ENCODE measurements around the gene LSS. TPM values are rescaled to one million over a fixed set of nuclear protein-coding genes. Genes with fewer than 3 reads are reported as not detected.

LSS gene
- total and polyA plus RNA-seq, 4 donors, result 9.3 to 85.2 (median 56.1) TPM

DNA sequence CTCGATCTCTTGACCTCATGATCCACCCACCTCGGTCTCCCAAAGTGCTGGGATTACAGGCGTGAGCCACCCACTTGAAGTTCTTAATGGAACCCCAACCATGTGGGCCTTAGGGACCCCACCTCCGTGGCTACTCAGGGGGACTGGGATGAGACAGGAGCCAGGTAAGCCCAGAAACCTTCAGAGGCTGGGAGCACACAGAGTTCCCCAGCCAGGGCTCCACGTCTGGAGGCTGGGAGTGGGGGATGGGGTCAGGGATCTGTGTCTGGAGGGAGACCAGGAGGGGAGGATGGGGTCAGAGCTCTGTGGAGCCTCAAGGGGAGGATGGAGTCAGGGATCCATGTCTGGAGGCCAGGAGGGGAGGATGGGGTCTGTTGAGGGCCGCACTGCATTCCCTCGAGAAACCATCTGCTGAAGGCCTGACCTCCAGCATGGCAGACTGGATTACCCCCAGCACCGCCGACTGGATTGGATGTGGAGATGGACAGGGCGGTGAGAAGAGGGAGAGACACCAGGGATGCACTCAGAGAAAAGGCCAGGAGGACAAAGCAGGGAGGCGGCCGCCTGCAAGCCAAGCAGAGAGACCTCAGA is 71.1 kb downstream of the LSS start:
- intact Hi-C loops (cut with DNase I), result loop anchor here in 1 of 2 donors (5.0 kb wide), 1 partner anchor 50 kb away; no protein-coding TSS in a partner anchor
- Histone ChIP-seq H3K27me3 (ENCODE audit: control insufficient read depth in 1 of 2, insufficient read depth in 2 of 2, low read length in 1 of 2) (no peaks in the 10 kb centered on the region), H3K4me1 (ENCODE audit: control insufficient read depth in 1 of 2, insufficient read depth in 2 of 2, low read length in 2 of 2) (no peaks in the 10 kb centered on the region), H3K4me3 (ENCODE audit: low read length in 2 of 2) (no peak overlapping the region), H3K36me3 (ENCODE audit: control insufficient read depth in 1 of 2, insufficient read depth in 2 of 2, low read length in 1 of 2) (no peaks in the 10 kb centered on the region), H3K9me3 (ENCODE audit: control insufficient read depth, low read length) (no peaks in the 10 kb centered on the region), H3K27ac (ENCODE audit: low read depth in 1 of 2, low read length in 2 of 2) (no peak overlapping the region)
- DNase-seq (peak in 1 of 2 donors; percentile 36), ATAC-seq (ENCODE audit: low FRiP score) (no peak)
- WGBS, 2 donors, result 85 to 91% methylated on average over 11 to 12 of the region's 12 CpGs

DNA sequence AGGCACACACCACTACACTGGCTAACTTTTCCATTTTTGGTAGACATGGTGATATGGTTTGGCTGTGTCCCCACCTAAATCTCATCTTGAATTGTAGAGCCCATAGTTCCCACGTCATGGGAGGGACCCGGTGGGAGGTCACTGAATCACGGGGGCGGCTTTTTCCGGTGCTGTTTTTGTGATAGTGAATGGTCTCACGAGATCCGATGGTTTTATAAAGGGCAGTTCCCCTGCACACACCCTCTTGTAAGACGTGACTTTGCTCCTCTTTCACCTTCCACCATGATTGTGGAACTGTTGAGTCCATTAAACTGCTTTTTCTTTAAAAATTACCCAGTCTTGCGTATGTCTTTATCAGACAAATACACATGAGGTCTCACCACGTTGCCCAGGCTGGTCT is 71.9 kb downstream of the LSS start:
- DNase-seq, result peak in 1 of 2 donors; percentile 26
- no peaks in the 10 kb centered on the region for H3K27me3 ChIP-seq (ENCODE audit: control insufficient read depth in 1 of 2, insufficient read depth in 2 of 2, low read length in 1 of 2)
- H3K4me3 ChIP-seq (ENCODE audit: low read length in 2 of 2), result no peak overlapping the region
- intact Hi-C loops (cut with DNase I), result loop anchor here in 1 of 2 donors (5.0 kb wide), 1 partner anchor 51 kb away; no protein-coding TSS in a partner anchor
- H3K4me1 ChIP-seq (ENCODE audit: control insufficient read depth in 1 of 2, insufficient read depth in 2 of 2, low read length in 2 of 2), result no peaks in the 10 kb centered on the region
- WGBS, 2 donors, result 76 to 82% methylated on average over 10 of the region's 10 CpGs
- no peak overlapping the region for H3K27ac ChIP-seq (ENCODE audit: low read depth in 1 of 2, low read length in 2 of 2)
- no peaks in the 10 kb centered on the region for H3K9me3 ChIP-seq (ENCODE audit: control insufficient read depth, low read length)
- ATAC-seq (ENCODE audit: low FRiP score), result no peak
- H3K36me3 ChIP-seq (ENCODE audit: control insufficient read depth in 1 of 2, insufficient read depth in 2 of 2, low read length in 1 of 2), result no peaks in the 10 kb centered on the region

DNA sequence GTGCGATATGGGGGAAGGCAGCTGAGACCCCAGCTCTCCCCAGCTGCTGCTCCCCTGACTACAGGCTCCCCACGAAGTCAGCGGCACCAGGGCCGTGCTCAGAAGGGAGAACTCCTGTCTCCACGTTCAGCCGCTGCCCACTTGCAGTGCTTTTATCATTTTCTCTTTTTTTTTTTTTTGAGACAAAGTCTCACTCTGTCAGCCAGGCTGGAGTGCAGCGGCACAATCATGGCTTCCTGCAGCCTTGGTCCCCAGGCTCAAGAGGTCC is 72.3 kb downstream of the LSS start:
- H3K4me1 ChIP-seq (ENCODE audit: control insufficient read depth in 1 of 2, insufficient read depth in 2 of 2, low read length in 2 of 2), result no peaks in the 10 kb centered on the region
- DNase-seq, result peak; percentile 38 to 62
- H3K36me3 ChIP-seq (ENCODE audit: control insufficient read depth in 1 of 2, insufficient read depth in 2 of 2, low read length in 1 of 2), result no peaks in the 10 kb centered on the region
- WGBS, 2 donors, result 88 to 92% methylated on average over 7 of the region's 7 CpGs
- no peaks in the 10 kb centered on the region for H3K27me3 ChIP-seq (ENCODE audit: control insufficient read depth in 1 of 2, insufficient read depth in 2 of 2, low read length in 1 of 2)
- H3K9me3 ChIP-seq (ENCODE audit: control insufficient read depth, low read length), result no peaks in the 10 kb centered on the region
- no peak overlapping the region for H3K27ac ChIP-seq (ENCODE audit: low read depth in 1 of 2, low read length in 2 of 2)
- no peak for ATAC-seq (ENCODE audit: low FRiP score)
- intact Hi-C loops (cut with DNase I), result loop anchor here in 1 of 2 donors (5.0 kb wide), 1 partner anchor 51 kb away; no protein-coding TSS in a partner anchor
- no peak overlapping the region for H3K4me3 ChIP-seq (ENCODE audit: low read length in 2 of 2)

DNA sequence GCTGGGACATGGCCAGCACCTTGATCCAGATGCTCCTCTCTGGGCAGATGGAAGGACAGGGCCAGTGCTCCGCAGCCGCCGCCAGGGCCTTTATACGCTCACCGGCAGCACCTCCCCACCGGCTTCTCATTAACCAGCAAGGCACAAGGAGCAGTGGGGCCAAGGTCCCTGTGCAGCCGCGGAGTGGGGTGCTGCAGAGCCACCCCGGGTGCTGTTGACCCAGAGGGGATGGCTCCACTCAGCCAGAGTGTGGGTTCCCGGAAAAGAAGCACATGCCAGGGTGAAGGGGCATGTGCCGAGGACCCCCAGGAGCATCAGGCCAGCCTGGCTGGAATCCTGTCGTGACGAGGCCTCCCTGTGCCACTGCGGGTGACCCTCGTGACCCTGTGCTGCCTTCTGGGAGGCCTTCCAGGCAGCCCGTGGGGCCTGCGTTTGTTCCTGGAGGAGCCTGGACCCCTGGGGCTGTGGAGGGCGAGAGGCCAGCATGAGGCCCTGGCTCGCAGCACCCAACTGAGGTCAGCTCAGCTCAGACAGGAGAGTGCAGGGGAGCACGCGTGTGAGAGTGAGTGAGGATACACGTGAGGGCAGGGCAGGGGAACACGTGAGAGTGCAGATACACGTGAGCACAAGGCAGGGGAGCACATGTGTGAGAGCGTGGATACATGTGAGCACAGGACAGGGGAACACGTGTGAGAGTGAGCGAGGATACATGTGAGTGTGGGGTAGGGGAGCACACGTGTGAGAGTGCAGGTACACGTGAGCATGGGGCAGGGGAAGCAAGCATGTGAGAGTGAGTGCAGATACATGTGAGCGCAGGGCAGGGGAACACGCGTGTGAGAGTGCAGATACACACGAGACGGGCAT is 72.8 kb downstream of the LSS start, which contains the start of gene FTCD:
FTCD (minus strand) TSS at position 66 of the 864 bp plus-strand sequence; CDS start at position 10, 56 bp downstream.
- H3K9me3 ChIP-seq (ENCODE audit: control insufficient read depth, low read length), result no peaks in the 10 kb centered on the region
- H3K4me3 ChIP-seq (ENCODE audit: low read length in 2 of 2), result no peak within 1 kb of the TSS
- H3K27ac ChIP-seq (ENCODE audit: low read depth in 1 of 2, low read length in 2 of 2), result no peak within 1 kb of the TSS
- WGBS, 2 donors, result 83 to 87% methylated on average over 34 of the region's 34 CpGs
- DNase-seq (peak; percentile 17 to 73), ATAC-seq (ENCODE audit: low FRiP score) (no peak)
- no peaks in the 10 kb centered on the region for H3K4me1 ChIP-seq (ENCODE audit: control insufficient read depth in 1 of 2, insufficient read depth in 2 of 2, low read length in 2 of 2)
- H3K36me3 ChIP-seq (ENCODE audit: control insufficient read depth in 1 of 2, insufficient read depth in 2 of 2, low read length in 1 of 2), result no peaks in the 10 kb centered on the region
- H3K27me3 ChIP-seq (ENCODE audit: control insufficient read depth in 1 of 2, insufficient read depth in 2 of 2, low read length in 1 of 2), result no peaks in the 10 kb centered on the region
- intact Hi-C loops (cut with DNase I), result loop anchor here in 1 of 2 donors (5.0 kb wide), 1 partner anchor 52 kb away; no protein-coding TSS in a partner anchor

DNA sequence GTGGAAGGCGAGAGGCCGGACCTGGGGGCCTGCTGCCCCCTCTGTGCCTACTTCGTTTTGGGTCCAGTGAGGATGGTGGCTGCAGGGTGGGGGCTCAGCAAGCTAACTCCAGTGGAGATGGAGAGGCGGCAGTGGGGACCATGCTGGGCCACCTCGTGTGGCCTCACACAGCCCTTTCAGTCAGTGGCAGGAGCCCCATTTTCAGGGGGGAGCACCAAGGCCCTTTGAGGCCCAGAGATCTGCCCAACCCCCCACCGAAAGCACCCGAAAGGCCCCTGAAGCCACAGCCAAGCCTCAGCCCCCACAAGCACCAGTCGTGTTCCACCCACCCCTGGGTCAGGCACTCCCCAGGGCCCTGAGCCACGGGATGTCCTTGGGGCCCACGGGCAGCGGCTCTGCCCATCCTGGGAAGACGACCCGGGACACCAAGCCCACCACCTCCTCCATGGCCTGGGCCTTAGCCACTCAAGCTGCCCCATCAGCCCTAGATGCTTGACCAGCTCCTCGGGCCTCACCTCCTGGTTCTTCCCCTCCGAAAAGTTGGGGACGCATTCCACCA is 73.5 kb downstream of the LSS start:
- Histone ChIP-seq H3K27ac (ENCODE audit: low read depth in 1 of 2, low read length in 2 of 2) (no peak overlapping the region), H3K9me3 (ENCODE audit: control insufficient read depth, low read length) (no peaks in the 10 kb centered on the region), H3K4me1 (ENCODE audit: control insufficient read depth in 1 of 2, insufficient read depth in 2 of 2, low read length in 2 of 2) (no peaks in the 10 kb centered on the region), H3K4me3 (ENCODE audit: low read length in 2 of 2) (no peak overlapping the region), H3K27me3 (ENCODE audit: control insufficient read depth in 1 of 2, insufficient read depth in 2 of 2, low read length in 1 of 2) (no peaks in the 10 kb centered on the region), H3K36me3 (ENCODE audit: control insufficient read depth in 1 of 2, insufficient read depth in 2 of 2, low read length in 1 of 2) (no peaks in the 10 kb centered on the region)
- peak; percentile 45 to 65 for DNase-seq
- WGBS, 2 donors, result 88 to 92% methylated on average over 16 of the region's 16 CpGs
- ATAC-seq (ENCODE audit: low FRiP score), result no peak
- intact Hi-C loops (cut with DNase I), result loop anchor here in 1 of 2 donors (5.0 kb wide), 1 partner anchor 52 kb away; no protein-coding TSS in a partner anchor

DNA sequence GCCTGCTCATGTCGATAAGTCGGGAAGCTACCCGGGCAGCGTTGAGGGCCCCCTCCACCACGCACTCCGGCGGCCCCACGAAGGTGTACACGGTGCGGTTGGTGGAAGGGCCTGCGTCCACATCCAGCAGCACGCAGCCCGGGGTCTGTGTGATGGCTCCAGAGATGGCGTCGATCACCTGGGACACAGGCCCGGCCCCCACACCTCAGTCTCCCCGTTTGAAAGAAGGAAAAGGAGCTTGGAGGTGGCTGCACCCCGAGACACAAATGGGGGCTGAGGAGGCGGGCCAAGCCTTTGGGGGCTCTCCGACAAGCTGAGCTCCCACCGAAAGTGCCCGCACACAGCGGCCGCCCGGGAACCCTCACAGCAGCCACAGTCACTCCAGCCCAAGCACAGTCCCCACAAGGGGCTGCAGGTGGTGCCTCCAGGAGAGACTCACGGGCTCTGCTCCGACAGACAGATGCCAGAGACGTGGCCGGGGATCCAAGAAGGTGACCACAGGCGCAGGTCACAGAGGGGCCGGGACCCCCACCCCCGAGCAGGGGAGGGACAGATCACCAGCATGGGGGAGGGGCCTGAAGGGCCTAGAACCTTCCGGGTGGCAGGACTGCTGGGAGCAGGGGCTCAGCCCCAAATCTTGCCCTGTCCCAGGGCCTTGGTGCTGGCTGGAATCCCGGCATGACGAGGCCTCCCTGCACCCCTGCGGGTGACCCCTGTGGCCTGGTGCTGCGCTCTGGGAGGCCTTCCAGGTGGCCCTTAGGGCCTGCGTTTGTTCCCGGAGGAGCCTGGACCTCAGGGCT is 74.2 kb downstream of the LSS start:
- 91 to 92% methylated on average over 39 of the region's 39 CpGs for WGBS, 2 donors
- H3K27ac ChIP-seq (ENCODE audit: low read depth in 1 of 2, low read length in 2 of 2), result no peak overlapping the region
- ATAC-seq (ENCODE audit: low FRiP score) (no peak), DNase-seq (peak; percentile 38 to 71)
- no peaks in the 10 kb centered on the region for H3K4me1 ChIP-seq (ENCODE audit: control insufficient read depth in 1 of 2, insufficient read depth in 2 of 2, low read length in 2 of 2)
- no peaks in the 10 kb centered on the region for H3K9me3 ChIP-seq (ENCODE audit: control insufficient read depth, low read length)
- H3K36me3 ChIP-seq (ENCODE audit: control insufficient read depth in 1 of 2, insufficient read depth in 2 of 2, low read length in 1 of 2), result no peaks in the 10 kb centered on the region
- H3K27me3 ChIP-seq (ENCODE audit: control insufficient read depth in 1 of 2, insufficient read depth in 2 of 2, low read length in 1 of 2), result no peaks in the 10 kb centered on the region
- intact Hi-C loops (cut with DNase I), result no loop called here
- H3K4me3 ChIP-seq (ENCODE audit: low read length in 2 of 2), result no peak overlapping the region

DNA sequence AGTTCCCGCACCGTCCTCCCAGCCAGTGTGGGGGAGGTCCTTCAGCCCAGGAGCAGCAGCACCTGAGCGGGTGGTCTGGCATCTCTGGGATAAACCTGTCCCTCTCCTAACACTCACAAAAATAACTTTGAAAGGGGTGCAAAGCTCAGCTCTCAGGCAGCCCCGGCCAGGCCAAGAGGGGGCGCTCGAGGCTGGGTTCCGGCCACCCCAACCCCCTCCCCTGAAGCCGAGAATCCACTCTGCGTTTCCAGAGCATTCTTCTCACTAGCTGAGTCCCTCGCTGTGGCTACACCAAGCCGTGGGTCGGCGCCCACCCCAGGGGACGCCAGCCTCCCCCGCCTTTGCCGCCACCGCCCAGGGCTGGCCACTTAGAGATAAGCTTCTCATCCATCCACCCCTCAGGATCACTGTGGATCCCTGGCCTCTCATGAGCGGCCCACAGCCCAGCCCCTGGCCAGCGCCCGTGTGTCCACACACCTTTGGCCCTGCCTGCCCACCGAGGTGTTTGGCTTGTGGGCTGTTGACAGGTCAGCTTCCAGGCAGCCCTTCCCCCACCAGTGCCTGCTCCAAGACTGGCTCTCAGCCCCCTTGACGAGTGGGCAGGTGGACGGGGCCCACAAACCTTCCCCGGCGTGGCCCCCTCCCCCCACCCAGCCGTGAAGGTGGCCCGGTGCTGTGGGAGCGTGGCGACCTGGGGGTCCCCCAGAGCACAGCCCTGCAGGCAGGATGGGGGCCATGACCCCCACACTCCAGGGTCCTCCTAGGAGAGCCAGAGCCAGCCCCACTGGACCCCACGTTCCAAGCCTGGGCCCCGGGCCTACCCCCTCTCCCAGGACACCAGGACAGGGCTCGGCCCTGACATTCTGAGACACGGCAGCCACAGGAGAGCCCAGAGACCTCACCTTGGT is 75.1 kb downstream of the LSS start:
- Histone ChIP-seq H3K36me3 (ENCODE audit: control insufficient read depth in 1 of 2, insufficient read depth in 2 of 2, low read length in 1 of 2) (no peaks in the 10 kb centered on the region), H3K27ac (ENCODE audit: low read depth in 1 of 2, low read length in 2 of 2) (no peak overlapping the region), H3K4me1 (ENCODE audit: control insufficient read depth in 1 of 2, insufficient read depth in 2 of 2, low read length in 2 of 2) (no peaks in the 10 kb centered on the region), H3K4me3 (ENCODE audit: low read length in 2 of 2) (no peak overlapping the region), H3K27me3 (ENCODE audit: control insufficient read depth in 1 of 2, insufficient read depth in 2 of 2, low read length in 1 of 2) (no peaks in the 10 kb centered on the region), H3K9me3 (ENCODE audit: control insufficient read depth, low read length) (no peaks in the 10 kb centered on the region)
- 34 to 37% methylated on average over 29 to 33 of the region's 33 CpGs for WGBS, 2 donors
- intact Hi-C loops (cut with DNase I), result no loop called here
- peak; percentile 55 for ATAC-seq (ENCODE audit: low FRiP score)
- peak; percentile 62 to 86 for DNase-seq

DNA sequence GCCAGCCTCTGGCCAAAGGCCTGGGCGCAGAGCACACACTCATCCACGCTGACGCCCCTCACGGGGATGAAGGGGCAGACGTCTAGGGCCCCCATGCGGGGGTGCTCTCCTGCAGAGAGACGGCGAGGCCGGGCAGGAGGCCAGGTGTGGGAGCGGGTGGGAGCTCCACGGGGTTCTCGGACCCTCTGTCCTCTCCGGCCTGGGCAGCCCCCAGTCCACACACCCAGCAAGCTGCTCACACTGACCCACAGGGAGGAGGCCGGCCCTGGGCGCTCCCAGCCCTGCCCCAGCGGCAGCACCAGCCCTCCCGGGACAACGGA is 75.7 kb downstream of the LSS start:
- no peaks in the 10 kb centered on the region for H3K27me3 ChIP-seq (ENCODE audit: control insufficient read depth in 1 of 2, insufficient read depth in 2 of 2, low read length in 1 of 2)
- H3K27ac ChIP-seq (ENCODE audit: low read depth in 1 of 2, low read length in 2 of 2), result no peak overlapping the region
- H3K4me1 ChIP-seq (ENCODE audit: control insufficient read depth in 1 of 2, insufficient read depth in 2 of 2, low read length in 2 of 2), result no peaks in the 10 kb centered on the region
- DNase-seq, result peak; percentile 49 to 62
- no peaks in the 10 kb centered on the region for H3K36me3 ChIP-seq (ENCODE audit: control insufficient read depth in 1 of 2, insufficient read depth in 2 of 2, low read length in 1 of 2)
- 23 to 37% methylated on average over 18 of the region's 18 CpGs for WGBS, 2 donors
- no peak overlapping the region for H3K4me3 ChIP-seq (ENCODE audit: low read length in 2 of 2)
- ATAC-seq (ENCODE audit: low FRiP score), result no peak
- no peaks in the 10 kb centered on the region for H3K9me3 ChIP-seq (ENCODE audit: control insufficient read depth, low read length)
- intact Hi-C loops (cut with DNase I), result no loop called here

Measured in aorta (tissue), 5 donors.